NCI-H2171 treated with DMSO at 0.1 percent for 48 hours (cell line): ENCODE data around the gene FAM156A.
"Not testable (repeated sequence)": the region's sequence is repeated elsewhere in the genome, so short reads cannot be mapped to it uniquely, and the experiment has no call there.

Experiments
- DNase-seq: peaks from one replicate; lab custom pipeline; 2025; lab: John Stamatoyannopoulos, UW

FAM156A gene

DNA sequence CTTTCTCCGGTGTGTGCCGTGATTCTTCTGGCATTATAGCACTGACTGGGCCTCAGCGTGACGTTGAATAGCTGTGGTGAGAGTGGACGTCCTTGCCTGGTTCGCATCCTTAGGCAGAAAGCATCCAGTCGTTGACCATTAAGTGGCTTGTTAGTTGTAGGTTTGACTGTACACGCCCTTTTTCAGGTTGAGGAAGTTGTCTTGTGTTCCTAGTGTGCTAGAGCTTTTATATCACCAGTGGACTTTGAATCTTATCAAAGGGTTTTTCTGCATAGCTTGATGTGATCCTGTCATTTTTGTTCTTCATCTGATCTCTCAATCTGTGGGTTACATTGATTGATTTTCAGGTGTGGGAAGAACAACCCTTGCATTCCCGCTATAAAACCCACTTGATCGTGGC, 52.8 kb downstream of the FAM156A start:
- DNase-seq = not testable (repeated sequence)
